GM12878 (cell line): ENCODE measurements around the gene ITGA8. TPM values are rescaled to one million over a fixed set of nuclear protein-coding genes. Genes with fewer than 3 reads are reported as not detected.

Experiments used
- ATAC-seq: fragments of 200-7000 bp; cut with Tn5 transposase; 3 replicates; pipeline ENCODE4 v1.9.1; 2020; ENCODE audit warnings: mild to moderate bottlenecking, moderate library complexity
- BruUV-seq: library from RNA; stranded (reverse); fragments of 400-500 nt; replicated peaks from 2 replicates; lab custom pipeline; 2021; lab: Mats Ljungman, UMichigan
- CTCF ChIA-PET: fragments of 300-600 bp; sonication (Branson Sonifier 250); formaldehyde crosslinking; extraction: SDS; loops from one replicate; lab custom pipeline; 2021; ENCODE audit warnings: inconsistent platforms; lab: Yijun Ruan, JAX
- POLR2A ChIA-PET: fragments of 350-600 bp; formaldehyde crosslinking; extraction: SDS; loops from one replicate; lab custom pipeline; 2021; ENCODE audit warnings: inconsistent platforms; lab: Charles Lee
- RAD21 ChIA-PET: fragments of 300-600 bp; sonication (Branson Sonifier 250); formaldehyde crosslinking; loops from one replicate; lab custom pipeline; 2023; ENCODE audit warnings: antibody characterized with exemption; ENCODE audit not compliant: unreplicated experiment; lab: Charles Lee
- SMC1A ChIA-PET: fragments of 300-600 bp; sonication (Branson Sonifier 250); formaldehyde crosslinking; loops from one replicate; lab custom pipeline; 2023; ENCODE audit not compliant: unreplicated experiment, uncharacterized antibody; lab: Charles Lee
- DNase-seq: peaks from one replicate; pipeline ENCODE4 v3.0.0-alpha.2; 2011; ENCODE audit warnings: low read depth, low spot score
- FAIRE-seq: peaks from 3 replicates; lab custom pipeline; 2011; peaks lifted over from hg19 to GRCh38; lab: Jason Lieb, UNC
- H2AFZ ChIP-seq: 2 replicates; pipeline ENCODE4 v1.6.0; 2011; ENCODE audit warnings: low read depth, low read length, control low read depth; ENCODE audit not compliant: control insufficient read depth
- H3K27ac ChIP-seq: 2 replicates; pipeline ENCODE4 v1.5.1; 2011; ENCODE audit warnings: control low read depth; ENCODE audit not compliant: control insufficient read depth, insufficient read depth
- H3K27me3 ChIP-seq, 2 experiments: replicated peaks in 1 of 2; 2 replicates each; pipeline versions ENCODE4 v1.6.0 to v1.6.1; 2011; ENCODE audit warnings: low read length in 1 of 2; ENCODE audit not compliant: control insufficient read depth in 2 of 2, insufficient read depth in 2 of 2
- H3K36me3 ChIP-seq, 2 experiments: 2 replicates each; pipeline ENCODE4 v1.5.1; 2011; ENCODE audit warnings: low read length in 1 of 2; ENCODE audit not compliant: control insufficient read depth in 2 of 2, insufficient read depth in 2 of 2
- H3K4me1 ChIP-seq: 2 replicates; pipeline ENCODE4 v1.6.1; 2011; ENCODE audit warnings: mild to moderate bottlenecking, low read length, moderate library complexity, mixed read lengths; ENCODE audit not compliant: control insufficient read depth, insufficient read depth
- H3K4me2 ChIP-seq: 2 replicates; pipeline ENCODE4 v1.6.0; 2011; ENCODE audit warnings: control low read depth; ENCODE audit not compliant: control insufficient read depth, insufficient read depth
- H3K4me3 ChIP-seq: fragments of 200-600 bp; sonication (generic); 2 replicates; pipeline ENCODE4 v1.5.1; 2016
- H3K79me2 ChIP-seq: 2 replicates; pipeline ENCODE4 v1.6.0; 2011; ENCODE audit warnings: low read length; ENCODE audit not compliant: control insufficient read depth, insufficient read depth
- H3K9ac ChIP-seq: 2 replicates; pipeline ENCODE4 v1.8.0; 2011; ENCODE audit warnings: low read length, control low read depth, mixed read lengths; ENCODE audit not compliant: control insufficient read depth, insufficient read depth
- H3K9me3 ChIP-seq: replicated peaks from 3 replicates; pipeline ENCODE4 v1.5.1; 2011; ENCODE audit warnings: mild to moderate bottlenecking, low read length; ENCODE audit not compliant: control insufficient read depth, insufficient read depth
- H4K20me1 ChIP-seq: 2 replicates; pipeline ENCODE4 v1.6.0; 2011; ENCODE audit not compliant: control insufficient read depth, insufficient read depth
- ASH2L ChIP-seq: fragments of 300-600, 200-600 bp; sonication (generic); IDR thresholded peaks from 2 replicates; pipeline ENCODE4 v1.6.1; 2017; ENCODE audit warnings: low read depth, mild to moderate bottlenecking, borderline replicate concordance
- GATAD2B ChIP-seq: fragments of 450-650 bp; conservative IDR thresholded peaks from 2 replicates; pipeline ENCODE4 v1.6.1; 2017; ENCODE audit warnings: low read depth, mild to moderate bottlenecking, moderate library complexity
- JUND ChIP-seq: IDR thresholded peaks from 2 replicates; pipeline ENCODE4 v1.6.1; 2012; ENCODE audit warnings: low read depth, mild to moderate bottlenecking, low read length, improper control_type of control experiment, moderate library complexity
- LARP7 ChIP-seq: fragments of 450-650 bp; IDR thresholded peaks from 2 replicates; pipeline ENCODE4 v1.6.1; 2017; ENCODE audit warnings: mild to moderate bottlenecking
- POLR2AphosphoS2 ChIP-seq: IDR thresholded peaks from 2 replicates; pipeline ENCODE4 v1.6.1; 2011; ENCODE audit warnings: low read depth, mild to moderate bottlenecking, low read length, improper control_type of control experiment, moderate library complexity
- RAD51 ChIP-seq: fragments of 450-650 bp; IDR thresholded peaks from 2 replicates; pipeline ENCODE4 v1.6.1; 2016; ENCODE audit warnings: moderate library complexity, mild to moderate bottlenecking, inconsistent platforms
- SP1 ChIP-seq: IDR thresholded peaks from one replicate; pipeline ENCODE4 v1.6.1; 2011; ENCODE audit warnings: low read depth, low read length
- SUPT20H ChIP-seq: IDR thresholded peaks from 2 replicates; pipeline ENCODE4 v1.6.1; 2011; ENCODE audit warnings: low read depth, mild to moderate bottlenecking, low read length, moderate library complexity, borderline replicate concordance; ENCODE audit not compliant: control insufficient read depth
- WGBS: methylation state at CpG from one replicate; pipeline ENCODE4 v1.1.6; 2016; ENCODE audit warnings: low lambda C conversion rate; ENCODE audit not compliant: insufficient replicate concordance, insufficient coverage; ENCODE audit errors: missing lambda C conversion rate; 5-methylcytosine and 5-hydroxymethylcytosine counted together
- in situ Hi-C: fragments of 300-500 bp; cut with MboI; formaldehyde crosslinking; loops from 9 replicates; pipeline ENCODE4 v1.14.3; 2018; ENCODE audit warnings: mixed read lengths
- intact Hi-C: fragments of 100-400 bp; cut with micrococcal nuclease; formaldehyde crosslinking; loops from one replicate; pipeline ENCODE4 v1.14.2; 2022; ENCODE audit not compliant: unreplicated experiment
- polyA plus RNA-seq, 11 experiments: library from polyadenylated mRNA; depleted of rRNA in 4 of 11; unstranded in 6 of 11; stranded (reverse) in 5 of 11; fragments of >200 nt; fragmentation: Nextera tagmentation in 4 of 11; fragmentation: Illumina TruSeq in 1 of 11; extraction: Ambion mirVana in 4 of 11; extraction: Trizol in 1 of 11; gene quantifications; 1 replicate in 1 of 11; 2 replicates in 10 of 11; pipeline versions ENCODE4 v1.2.1 to v1.2.3, GENCODE V29; 2011 to 2016; ENCODE audit warnings: inconsistent platforms in 2 of 11, missing spikeins in 2 of 11, low read depth in 1 of 11
- total RNA-seq, 4 experiments: library from RNA; depleted of rRNA in 3 of 4; stranded (reverse); fragments of >200 nt in 3 of 4; fragmentation: Illumina TruSeq in 1 of 4; extraction: Trizol in 1 of 4; gene quantifications; 2 replicates each; pipeline versions ENCODE4 v1.2.1 to v1.2.3, GENCODE V29; 2013 to 2021
- TF ChIP-seq, protein P1 (sequence below): fragments of 450-650 bp; IDR thresholded peaks from 2 replicates; pipeline ENCODE4 v1.6.1; 2017; ENCODE audit warnings: mild to moderate bottlenecking, moderate library complexity

Gene ITGA8
- total and polyA plus RNA-seq, 10 of the 15 experiments (the other 5 are each of a cell fraction or from before 2014, with no cell fraction given): 0.03 TPM; not detected in 9

DNA sequence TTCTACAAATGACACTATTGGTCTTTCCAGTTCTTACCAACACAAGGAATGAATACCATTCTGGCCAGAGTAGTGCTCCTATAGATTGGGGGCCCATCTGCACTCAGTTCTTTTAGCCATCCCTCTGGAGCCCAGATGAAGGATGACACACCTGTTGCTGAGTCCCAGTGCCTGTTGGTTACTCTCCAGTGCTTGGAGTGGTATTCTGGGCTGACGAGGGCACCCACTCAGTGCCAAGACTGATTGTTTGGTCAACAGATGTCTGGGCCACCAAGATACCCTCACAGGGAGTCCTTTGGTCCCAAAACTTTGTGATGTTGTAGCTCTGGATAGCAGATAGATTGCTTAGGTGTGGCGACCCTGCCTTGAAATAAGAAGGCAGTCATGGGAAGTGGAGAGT, 23.7 kb upstream of the ITGA8 start:
- RAD21 ChIA-PET: no interaction called here
- 0% methylated on average over 2 of the region's 2 CpGs for WGBS
- in situ Hi-C loops: no loop called here
- TF ChIP-seq POLR2AphosphoS2 (no peak), GATAD2B (no peak), ASH2L (no peak), SUPT20H (no peak), LARP7 (no peak), SP1 (no peak), RAD51 (no peak), JUND (no peak)
- TF ChIP-seq, protein P1, sequence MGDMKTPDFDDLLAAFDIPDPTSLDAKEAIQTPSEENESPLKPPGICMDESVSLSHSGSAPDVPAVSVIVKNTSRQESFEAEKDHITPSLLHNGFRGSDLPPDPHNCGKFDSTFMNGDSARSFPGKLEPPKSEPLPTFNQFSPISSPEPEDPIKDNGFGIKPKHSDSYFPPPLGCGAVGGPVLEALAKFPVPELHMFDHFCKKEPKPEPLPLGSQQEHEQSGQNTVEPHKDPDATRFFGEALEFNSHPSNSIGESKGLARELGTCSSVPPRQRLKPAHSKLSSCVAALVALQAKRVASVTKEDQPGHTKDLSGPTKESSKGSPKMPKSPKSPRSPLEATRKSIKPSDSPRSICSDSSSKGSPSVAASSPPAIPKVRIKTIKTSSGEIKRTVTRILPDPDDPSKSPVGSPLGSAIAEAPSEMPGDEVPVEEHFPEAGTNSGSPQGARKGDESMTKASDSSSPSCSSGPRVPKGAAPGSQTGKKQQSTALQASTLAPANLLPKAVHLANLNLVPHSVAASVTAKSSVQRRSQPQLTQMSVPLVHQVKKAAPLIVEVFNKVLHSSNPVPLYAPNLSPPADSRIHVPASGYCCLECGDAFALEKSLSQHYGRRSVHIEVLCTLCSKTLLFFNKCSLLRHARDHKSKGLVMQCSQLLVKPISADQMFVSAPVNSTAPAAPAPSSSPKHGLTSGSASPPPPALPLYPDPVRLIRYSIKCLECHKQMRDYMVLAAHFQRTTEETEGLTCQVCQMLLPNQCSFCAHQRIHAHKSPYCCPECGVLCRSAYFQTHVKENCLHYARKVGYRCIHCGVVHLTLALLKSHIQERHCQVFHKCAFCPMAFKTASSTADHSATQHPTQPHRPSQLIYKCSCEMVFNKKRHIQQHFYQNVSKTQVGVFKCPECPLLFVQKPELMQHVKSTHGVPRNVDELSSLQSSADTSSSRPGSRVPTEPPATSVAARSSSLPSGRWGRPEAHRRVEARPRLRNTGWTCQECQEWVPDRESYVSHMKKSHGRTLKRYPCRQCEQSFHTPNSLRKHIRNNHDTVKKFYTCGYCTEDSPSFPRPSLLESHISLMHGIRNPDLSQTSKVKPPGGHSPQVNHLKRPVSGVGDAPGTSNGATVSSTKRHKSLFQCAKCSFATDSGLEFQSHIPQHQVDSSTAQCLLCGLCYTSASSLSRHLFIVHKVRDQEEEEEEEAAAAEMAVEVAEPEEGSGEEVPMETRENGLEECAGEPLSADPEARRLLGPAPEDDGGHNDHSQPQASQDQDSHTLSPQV: no peak
- ATAC-seq (no peak), DNase-seq (no peak), FAIRE-seq (no peak)
- intact Hi-C loops: loop anchor here (5.0 kb wide), 2 partner anchors 91 to 311 kb away; no protein-coding TSS in a partner anchor
- SMC1A ChIA-PET: no interaction called here
- POLR2A ChIA-PET: no interaction called here
- Histone ChIP-seq H3K27ac (no peak overlapping the region), H3K9me3 (no peaks in the 10 kb centered on the region), H3K79me2 (no peaks in the 10 kb centered on the region), H3K36me3 (no peaks in the 10 kb centered on the region), H3K9ac (no peak overlapping the region), H3K27me3 (no peaks in the 10 kb centered on the region), H3K4me3 (no peak overlapping the region), H2AFZ (no peak overlapping the region), H3K4me2 (no peak overlapping the region), H3K4me1 (no peaks in the 10 kb centered on the region), H4K20me1 (no peaks in the 10 kb centered on the region)
- no TSS peak for BruUV-seq
- CTCF ChIA-PET: interaction anchor here (0.6 to 1.1 kb wide), 2 partner anchors 16 to 158 kb away, joined by 3 to 5 read pairs; no protein-coding TSS in a partner anchor
